Activated naive CD4-positive, alpha-beta T cell treated with anti-CD3 and anti-CD28 coated beads, Interleukin-2, amount 50 U/mL, for 72 hours (primary cell): ENCODE results near the gene EXOC2. TPM values are rescaled to one million over a fixed set of nuclear protein-coding genes. Genes with fewer than 3 reads are reported as not detected.

Source experiments
- ATAC-seq, 2 donors: fragments of 150-1000 bp; cut with Tn5 transposase; 2 replicates each; pipeline ENCODE4 v1.10.0; 2021; ENCODE audit warnings: mild to moderate bottlenecking in 2 of 2, moderate library complexity in 2 of 2
- DNase-seq, 2 donors: peaks; one replicate each; pipeline ENCODE4 v3.0.0; 2021 to 2022; ENCODE audit warnings: low spot score in 2 of 2
- H3K27ac Mint-ChIP-seq, 2 donors: one replicate each; pipeline ENCODE4 v1.8.0; 2022; ENCODE audit warnings: mild to moderate bottlenecking in 2 of 2, mixed read lengths in 2 of 2
- H3K36me3 Mint-ChIP-seq, 2 donors: one replicate each; pipeline ENCODE4 v1.8.0; 2022; ENCODE audit warnings: mixed read lengths in 2 of 2
- H3K9me3 Mint-ChIP-seq, 2 donors: one replicate each; pipeline ENCODE4 v1.8.0; 2022; ENCODE audit warnings: mixed read lengths in 2 of 2
- total RNA-seq, 2 donors: library from RNA; stranded (reverse); gene quantifications; one replicate each; pipeline ENCODE4 v1.2.3, GENCODE V29; 2022

The EXOC2 gene
- total RNA-seq, 2 donors from 2014 or later: 30.7 to 49.3 TPM

- Mint-ChIP-seq H3K36me3 (peaks cover 10 to 28% of the 10 kb centered on the region in 2 donors), H3K9me3 (peaks cover 0 to 2% of the 10 kb centered on the region in 2 donors), H3K27ac (peak overlapping the region in 1 of 2 donors; percentile 95)
- ATAC-seq (no peak), DNase-seq (no peak)
Measured at GRCh38 chr6:551829-552350, 141.0 kb downstream of the EXOC2 start.

- H3K9me3 Mint-ChIP-seq: no peaks in the 10 kb centered on the region
- ATAC-seq (peak; percentile 45 to 46), DNase-seq (no peak)
- H3K27ac Mint-ChIP-seq: peak overlapping the region; percentile 79 to 95
- peaks cover 15 to 28% of the 10 kb centered on the region in 2 donors for H3K36me3 Mint-ChIP-seq
Measured at GRCh38 chr6:551405-551804, 141.5 kb downstream of the EXOC2 start.

DNA sequence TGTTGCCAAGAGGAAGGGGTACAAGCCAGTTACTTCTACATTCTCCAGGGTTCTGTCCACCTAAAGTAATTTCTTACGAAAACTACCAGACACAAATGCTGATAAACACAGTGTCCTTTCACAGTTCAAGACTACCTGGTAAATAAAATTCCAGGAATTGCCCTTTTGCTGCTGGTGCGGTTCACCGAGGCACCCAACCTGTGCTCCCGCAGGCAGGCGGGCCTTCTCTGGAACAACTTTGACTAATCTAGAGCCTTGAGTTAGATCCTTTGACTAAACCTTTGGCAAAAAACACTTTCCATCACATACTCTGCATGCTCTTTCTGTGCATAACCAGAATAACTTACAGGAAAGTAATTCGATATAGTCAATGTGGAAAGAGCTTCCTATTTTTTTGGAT is 143.0 kb downstream of the EXOC2 start:
- H3K36me3 Mint-ChIP-seq: peaks cover 8 to 29% of the 10 kb centered on the region in 2 donors
- peak overlapping the region in 1 of 2 donors; percentile 95 for H3K27ac Mint-ChIP-seq
- ATAC-seq: peak in 1 of 2 donors; percentile 23

GRCh38 chr6:548517-548916 is 144.4 kb downstream of the EXOC2 start:
- H3K27ac Mint-ChIP-seq: peak overlapping the region; percentile 95
- peaks cover 15 to 43% of the 10 kb centered on the region in 2 donors for H3K36me3 Mint-ChIP-seq
- peaks cover 0 to 2% of the 10 kb centered on the region in 2 donors for H3K9me3 Mint-ChIP-seq
- DNase-seq (peak in 1 of 2 donors; percentile 40), ATAC-seq (peak; percentile 86 to 92)

More for the DNA sequence above, 143.0 kb downstream of the EXOC2 start:
- H3K9me3 Mint-ChIP-seq: no peaks in the 10 kb centered on the region
- DNase-seq: no peak

DNA sequence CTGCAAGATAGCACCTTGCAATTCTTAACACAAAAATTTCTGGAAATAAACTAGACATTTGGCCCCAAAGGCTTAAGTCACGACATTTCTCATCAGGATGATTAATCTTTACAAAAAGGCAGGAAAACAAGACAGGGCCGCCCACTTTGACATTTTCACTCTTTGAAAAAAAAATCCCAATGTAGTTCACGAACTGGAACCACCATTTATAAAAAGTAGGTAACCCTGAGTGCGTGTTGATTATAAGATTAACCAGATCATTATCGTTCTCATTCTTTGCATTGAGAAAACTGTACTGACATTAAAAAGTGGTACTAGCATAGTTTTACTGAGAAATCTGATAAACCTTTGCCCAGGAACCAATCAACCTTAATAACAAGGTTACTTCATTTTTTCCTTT is 144.8 kb downstream of the EXOC2 start:
- Mint-ChIP-seq H3K27ac (peak overlapping the region; percentile 95), H3K36me3 (peaks cover 19 to 47% of the 10 kb centered on the region in 2 donors), H3K9me3 (peaks cover 2 to 6% of the 10 kb centered on the region in 2 donors)
- peak; percentile 56 for ATAC-seq
- no peak for DNase-seq

GRCh38 chr6:540490-540889 is 152.4 kb downstream of the EXOC2 start:
- peaks cover 51 to 68% of the 10 kb centered on the region in 2 donors for H3K36me3 Mint-ChIP-seq
- H3K9me3 Mint-ChIP-seq: peaks cover 17 to 30% of the 10 kb centered on the region in 2 donors
- no peak for ATAC-seq
- DNase-seq: no peak
- H3K27ac Mint-ChIP-seq: no peak overlapping the region

GRCh38 chr6:537114-537513 is 155.8 kb downstream of the EXOC2 start:
- no peak for DNase-seq
- Mint-ChIP-seq H3K9me3 (peaks cover 6 to 15% of the 10 kb centered on the region in 2 donors), H3K36me3 (peaks cover 30 to 34% of the 10 kb centered on the region in 2 donors), H3K27ac (no peak overlapping the region)
- no peak for ATAC-seq

DNA sequence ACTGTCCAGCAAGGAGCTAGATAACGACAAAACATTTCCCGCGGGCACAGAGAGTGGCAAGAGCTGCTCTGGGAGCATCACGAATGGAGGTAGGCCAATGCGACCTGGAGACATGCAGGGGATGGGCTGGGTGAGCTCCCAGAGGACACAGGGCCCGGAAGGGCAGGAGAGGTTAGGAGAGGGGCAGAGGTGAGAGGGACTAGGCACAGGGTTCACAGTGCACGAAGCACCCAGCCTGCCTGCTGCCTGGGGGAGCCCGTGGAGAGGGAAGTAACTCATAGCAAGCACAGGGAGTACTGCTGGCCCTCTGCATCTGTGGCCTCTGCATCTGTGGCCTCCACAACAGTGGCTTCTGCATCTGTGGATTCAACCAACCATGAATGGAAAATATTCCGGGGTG is 162.5 kb downstream of the EXOC2 start:
- H3K9me3 Mint-ChIP-seq: no peaks in the 10 kb centered on the region
- ATAC-seq: no peak
- peak overlapping the region in 1 of 2 donors; percentile 22 for H3K27ac Mint-ChIP-seq
- no peak for DNase-seq
- H3K36me3 Mint-ChIP-seq: peaks cover 0 to 17% of the 10 kb centered on the region in 2 donors

- H3K36me3 Mint-ChIP-seq: peaks cover 0 to 17% of the 10 kb centered on the region in 2 donors
- no peak for ATAC-seq
- H3K27ac Mint-ChIP-seq: no peak overlapping the region
- DNase-seq: no peak
- no peaks in the 10 kb centered on the region for H3K9me3 Mint-ChIP-seq
Measured at GRCh38 chr6:528989-529388, 163.9 kb downstream of the EXOC2 start.

GRCh38 chr6:527989-528673 is 164.8 kb downstream of the EXOC2 start:
- DNase-seq (no peak), ATAC-seq (peak; percentile 47 to 87)
- Mint-ChIP-seq H3K27ac (peak overlapping the region in 1 of 2 donors; percentile 38), H3K36me3 (peaks cover 0 to 17% of the 10 kb centered on the region in 2 donors), H3K9me3 (no peaks in the 10 kb centered on the region)

DNA sequence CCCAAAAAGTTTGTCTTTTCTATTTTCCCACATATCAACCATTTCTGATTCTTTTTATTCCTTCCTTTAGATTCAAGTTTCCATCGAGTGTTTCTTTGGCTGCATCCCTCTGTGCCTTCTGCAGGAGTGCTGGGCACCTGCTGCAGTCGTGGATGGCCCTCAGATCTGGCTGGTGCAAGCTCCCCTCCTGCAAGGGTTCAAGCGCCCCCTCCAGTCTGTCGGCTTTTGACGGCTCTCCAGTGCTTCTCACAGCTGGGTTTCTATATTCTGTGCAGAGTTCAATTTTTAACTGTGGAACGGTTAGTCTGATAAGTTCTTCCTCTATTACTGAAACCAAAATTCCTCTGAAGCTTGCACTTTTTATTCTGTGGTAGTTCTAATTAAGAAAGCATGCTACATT is 168.1 kb downstream of the EXOC2 start:
- Mint-ChIP-seq H3K36me3 (peaks cover 19 to 39% of the 10 kb centered on the region in 2 donors), H3K9me3 (peaks cover 7 to 15% of the 10 kb centered on the region in 2 donors), H3K27ac (no peak overlapping the region)
- ATAC-seq (peak in 1 of 2 donors; percentile 78), DNase-seq (no peak)

DNA sequence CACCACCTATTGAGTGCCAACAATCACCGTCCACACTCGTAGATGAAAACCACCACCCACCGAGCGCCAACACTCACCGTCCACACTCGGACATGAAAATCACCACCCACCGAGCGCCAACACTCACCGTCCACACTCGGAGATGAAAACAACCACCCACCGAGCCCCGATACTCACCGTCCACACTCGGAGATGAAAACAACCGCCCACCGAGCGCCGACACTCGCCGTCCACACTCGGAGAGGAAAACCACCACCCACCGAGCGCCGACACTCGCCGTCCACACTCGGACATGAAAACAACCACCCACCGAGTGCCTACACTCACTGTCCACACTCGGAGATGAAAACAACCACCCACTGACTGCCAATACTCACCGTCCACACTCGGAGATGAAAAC is 172.1 kb downstream of the EXOC2 start:
- H3K36me3 Mint-ChIP-seq: peaks cover 28 to 57% of the 10 kb centered on the region in 2 donors
- ATAC-seq: no peak
- peak overlapping the region; percentile 39 to 81 for H3K27ac Mint-ChIP-seq
- no peak for DNase-seq
- H3K9me3 Mint-ChIP-seq: peaks cover 10 to 21% of the 10 kb centered on the region in 2 donors

- ATAC-seq: no peak
- no peak for DNase-seq
- Mint-ChIP-seq H3K9me3 (peaks cover 10 to 21% of the 10 kb centered on the region in 2 donors), H3K36me3 (peaks cover 28 to 79% of the 10 kb centered on the region in 2 donors), H3K27ac (no peak overlapping the region)
Measured at GRCh38 chr6:518218-518617, 174.7 kb downstream of the EXOC2 start.

GRCh38 chr6:516213-516612 is 176.7 kb downstream of the EXOC2 start:
- Mint-ChIP-seq H3K36me3 (peaks cover 22 to 70% of the 10 kb centered on the region in 2 donors), H3K27ac (no peak overlapping the region), H3K9me3 (peaks cover 9 to 15% of the 10 kb centered on the region in 2 donors)
- DNase-seq (no peak), ATAC-seq (no peak)

DNA sequence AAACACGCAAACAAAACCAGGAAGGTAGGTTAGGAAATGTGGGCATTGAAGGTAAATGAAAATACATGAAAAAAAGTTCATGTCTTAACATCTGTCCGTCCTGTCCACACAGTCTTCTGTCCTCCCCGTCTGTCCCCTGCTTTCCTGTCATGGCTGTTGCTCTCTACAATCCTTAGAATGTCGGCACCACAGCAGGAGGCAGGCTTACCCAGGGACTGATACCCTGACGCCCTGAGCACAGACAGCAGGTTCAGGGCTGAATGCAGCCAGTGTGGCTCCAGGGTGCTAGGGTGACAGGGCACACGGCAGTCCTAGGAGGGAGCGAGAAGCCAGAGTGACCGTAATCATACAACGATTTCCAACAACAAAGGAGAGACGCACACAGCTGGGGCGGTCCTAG is 177.7 kb downstream of the EXOC2 start:
- ATAC-seq (no peak), DNase-seq (no peak)
- Mint-ChIP-seq H3K27ac (peak overlapping the region in 1 of 2 donors; percentile 90), H3K9me3 (peaks cover 3 to 10% of the 10 kb centered on the region in 2 donors), H3K36me3 (peaks cover 21 to 63% of the 10 kb centered on the region in 2 donors)

- Mint-ChIP-seq H3K36me3 (peaks cover 21 to 63% of the 10 kb centered on the region in 2 donors), H3K27ac (peak overlapping the region; percentile 90 to 96), H3K9me3 (peaks cover 3 to 10% of the 10 kb centered on the region in 2 donors)
- no peak for DNase-seq
- peak; percentile 32 to 51 for ATAC-seq
Measured at GRCh38 chr6:514396-514978, 178.5 kb downstream of the EXOC2 start.

- peak overlapping the region; percentile 90 to 96 for H3K27ac Mint-ChIP-seq
- ATAC-seq (peak in 1 of 2 donors; percentile 9), DNase-seq (no peak)
- H3K36me3 Mint-ChIP-seq: peaks cover 21 to 62% of the 10 kb centered on the region in 2 donors
- peaks cover 3 to 10% of the 10 kb centered on the region in 2 donors for H3K9me3 Mint-ChIP-seq
Measured at GRCh38 chr6:513961-514360, 179.0 kb downstream of the EXOC2 start.
